Measurements from ENCODE around the gene BRPF1. TPM values are rescaled to one million over a fixed set of nuclear protein-coding genes. Genes with fewer than 3 reads are reported as not detected.
A peak's percentile ranks its signal among the peaks of the same experiment; 100 is the strongest.

BRPF1 gene
- total RNA-seq, 1 donor from 2014 or later = 28.0 TPM

DNA sequence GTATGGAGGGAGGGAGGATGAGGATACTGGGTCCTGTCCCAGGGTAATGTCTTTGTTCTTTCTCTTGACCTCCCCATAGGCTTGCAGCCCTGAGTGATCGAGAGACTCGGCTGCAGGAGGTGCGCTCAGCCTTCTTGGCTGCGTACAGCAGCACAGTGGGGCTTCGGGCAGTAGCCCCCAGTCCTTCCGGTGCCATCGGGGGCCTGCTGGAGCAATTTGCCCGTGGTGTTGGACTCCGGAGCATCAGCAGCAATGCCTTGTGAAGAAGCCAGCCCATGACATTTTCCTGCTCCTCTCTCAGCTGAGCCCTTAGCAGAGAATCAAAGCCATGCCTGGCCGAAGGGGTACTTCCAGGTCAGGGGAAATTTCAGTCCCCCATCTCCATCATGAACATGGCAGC, 29.8 kb upstream of the BRPF1 start:
- H3K27ac Mint-ChIP-seq = no peak overlapping the region
- peaks cover 38% of the 10 kb centered on the region for H3K27me3 Mint-ChIP-seq
- H3K36me3 Mint-ChIP-seq = peaks cover 11% of the 10 kb centered on the region
- no peaks in the 10 kb centered on the region for H3K4me1 Mint-ChIP-seq (ENCODE audit: unreplicated experiment)
- DNase-seq (ENCODE audit: extremely low spot score, unreplicated experiment) = no peak
- H3K4me3 Mint-ChIP-seq = no peak overlapping the region
- H3K9me3 Mint-ChIP-seq = no peaks in the 10 kb centered on the region
- TF ChIP-seq, protein P1, sequence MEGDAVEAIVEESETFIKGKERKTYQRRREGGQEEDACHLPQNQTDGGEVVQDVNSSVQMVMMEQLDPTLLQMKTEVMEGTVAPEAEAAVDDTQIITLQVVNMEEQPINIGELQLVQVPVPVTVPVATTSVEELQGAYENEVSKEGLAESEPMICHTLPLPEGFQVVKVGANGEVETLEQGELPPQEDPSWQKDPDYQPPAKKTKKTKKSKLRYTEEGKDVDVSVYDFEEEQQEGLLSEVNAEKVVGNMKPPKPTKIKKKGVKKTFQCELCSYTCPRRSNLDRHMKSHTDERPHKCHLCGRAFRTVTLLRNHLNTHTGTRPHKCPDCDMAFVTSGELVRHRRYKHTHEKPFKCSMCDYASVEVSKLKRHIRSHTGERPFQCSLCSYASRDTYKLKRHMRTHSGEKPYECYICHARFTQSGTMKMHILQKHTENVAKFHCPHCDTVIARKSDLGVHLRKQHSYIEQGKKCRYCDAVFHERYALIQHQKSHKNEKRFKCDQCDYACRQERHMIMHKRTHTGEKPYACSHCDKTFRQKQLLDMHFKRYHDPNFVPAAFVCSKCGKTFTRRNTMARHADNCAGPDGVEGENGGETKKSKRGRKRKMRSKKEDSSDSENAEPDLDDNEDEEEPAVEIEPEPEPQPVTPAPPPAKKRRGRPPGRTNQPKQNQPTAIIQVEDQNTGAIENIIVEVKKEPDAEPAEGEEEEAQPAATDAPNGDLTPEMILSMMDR (conservative IDR thresholded peaks at IDR 0.05) = no peak

DNA sequence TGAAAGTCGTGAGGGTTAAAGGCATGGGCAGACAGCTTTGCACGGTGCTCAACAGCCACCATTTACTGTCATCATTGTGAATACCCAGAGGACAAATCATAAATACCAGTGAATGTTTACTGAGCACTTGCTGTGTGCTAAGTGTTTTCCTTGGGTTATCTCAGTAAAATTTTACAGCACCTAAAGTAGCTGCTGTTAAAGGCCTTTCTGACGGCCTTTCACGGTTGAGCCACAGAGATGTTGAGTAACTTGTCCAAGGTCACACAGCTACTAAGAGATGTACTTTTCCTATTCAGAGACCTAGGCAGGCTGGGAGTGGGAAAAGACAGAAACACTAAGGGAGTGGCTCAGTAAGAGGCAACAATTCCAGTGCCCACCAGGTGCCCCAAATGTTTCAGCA, 28.3 kb upstream of the BRPF1 start:
- H3K27me3 Mint-ChIP-seq = peaks cover 47% of the 10 kb centered on the region
- no peak for DNase-seq (ENCODE audit: extremely low spot score, unreplicated experiment)

DNA sequence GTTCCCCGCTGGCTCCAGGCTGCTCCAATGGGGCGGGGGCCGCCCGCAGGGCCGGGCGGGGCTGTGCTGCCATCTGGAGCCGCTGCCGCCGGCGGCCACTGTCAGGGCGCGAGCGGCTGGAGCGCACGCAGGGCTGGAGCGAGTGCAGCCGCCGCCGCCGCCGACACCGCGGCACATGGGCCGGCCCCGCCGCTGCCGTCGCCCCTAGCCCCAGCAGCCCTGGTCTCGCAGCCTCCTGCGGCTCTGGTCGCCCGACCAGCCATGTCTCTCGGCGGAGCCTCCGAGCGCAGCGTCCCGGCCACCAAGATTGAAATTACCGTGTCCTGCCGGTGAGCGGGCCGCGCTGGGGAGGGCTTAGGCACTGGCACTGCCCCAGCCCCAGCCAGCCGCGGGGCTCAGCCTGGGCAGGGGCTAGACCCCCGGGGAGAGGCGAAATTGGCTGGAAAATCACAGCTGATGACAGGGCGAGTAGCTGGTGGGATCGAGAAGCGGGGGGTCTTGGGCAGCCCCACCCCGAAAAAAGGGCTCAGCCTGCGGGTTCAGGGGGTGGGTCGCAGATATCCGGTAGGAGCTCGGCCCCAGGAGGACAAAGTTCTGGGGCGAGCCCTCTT, 27.7 kb upstream of the BRPF1 start, which contains the start of gene CPNE9:
TSS of gene CPNE9 (plus strand) at position 98 of the 611 bp plus-strand sequence. CDS start at position 262, 164 bp downstream.
- Mint-ChIP-seq H3K4me1 (ENCODE audit: unreplicated experiment) (no peaks in the 10 kb centered on the region), H3K27ac (no peak within 1 kb of the TSS), H3K36me3 (peaks cover 7% of the 10 kb centered on the region), H3K27me3 (peaks cover 50% of the 10 kb centered on the region), H3K4me3 (peak within 1 kb of the TSS; percentile 79), H3K9me3 (no peaks in the 10 kb centered on the region)
- TF ChIP-seq, protein P1 (conservative IDR thresholded peaks at IDR 0.05) = no peak
- DNase-seq (ENCODE audit: extremely low spot score, unreplicated experiment) = no peak

More for the DNA sequence above, 28.3 kb upstream of the BRPF1 start:
- Mint-ChIP-seq H3K36me3 (peaks cover 7% of the 10 kb centered on the region), H3K27ac (no peak overlapping the region), H3K4me1 (ENCODE audit: unreplicated experiment) (no peaks in the 10 kb centered on the region), H3K9me3 (no peaks in the 10 kb centered on the region), H3K4me3 (peak overlapping the region; percentile 70)
- TF ChIP-seq, protein P1 (conservative IDR thresholded peaks at IDR 0.05) = no peak

DNA sequence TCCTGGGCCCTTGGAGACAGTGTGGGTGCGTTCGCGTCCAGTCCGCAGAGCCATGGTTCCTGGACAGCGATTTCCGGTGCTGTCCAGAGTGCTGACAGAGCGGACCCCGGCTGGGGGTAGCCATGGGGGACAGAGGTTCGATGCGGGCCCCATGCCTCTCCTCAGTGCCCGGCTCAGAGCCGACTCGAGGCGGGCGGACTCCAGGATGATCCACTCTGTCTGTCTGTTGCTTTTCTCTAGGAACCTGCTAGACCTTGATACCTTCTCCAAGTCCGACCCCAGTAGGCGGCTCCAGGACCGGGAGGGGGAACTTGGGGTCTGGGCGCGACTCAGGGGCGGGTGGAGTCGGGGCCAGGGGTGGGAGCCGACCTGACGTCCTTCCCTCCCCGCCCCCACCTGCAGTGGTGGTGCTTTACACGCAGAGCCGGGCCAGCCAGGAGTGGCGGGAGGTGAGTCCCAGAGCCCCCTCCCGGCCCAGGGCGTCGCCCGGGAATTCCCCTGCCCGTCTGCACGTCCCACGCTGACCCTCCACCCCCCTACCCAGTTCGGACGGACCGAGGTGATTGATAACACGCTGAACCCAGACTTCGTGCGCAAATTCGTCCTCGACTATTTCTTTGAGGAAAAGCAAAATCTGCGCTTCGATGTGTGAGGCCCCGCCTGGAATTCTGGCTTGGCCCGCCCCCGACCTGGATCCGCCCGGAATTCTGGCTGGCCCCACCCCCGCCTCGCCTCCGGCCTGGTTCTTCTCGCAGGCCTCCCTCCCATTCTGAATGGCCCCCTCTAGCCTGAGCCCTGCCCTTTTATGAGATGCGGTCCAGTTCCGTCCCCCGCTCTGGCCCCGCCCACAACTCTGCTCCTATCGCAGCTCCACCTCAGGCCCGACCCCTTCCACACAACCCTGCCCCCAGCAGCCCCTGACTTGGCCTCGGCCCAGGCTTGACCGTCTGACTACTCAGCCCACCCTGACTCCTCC, 26.9 kb upstream of the BRPF1 start:
- H3K9me3 Mint-ChIP-seq = no peaks in the 10 kb centered on the region
- no peak overlapping the region for H3K27ac Mint-ChIP-seq
- peaks cover 50% of the 10 kb centered on the region for H3K27me3 Mint-ChIP-seq

DNA sequence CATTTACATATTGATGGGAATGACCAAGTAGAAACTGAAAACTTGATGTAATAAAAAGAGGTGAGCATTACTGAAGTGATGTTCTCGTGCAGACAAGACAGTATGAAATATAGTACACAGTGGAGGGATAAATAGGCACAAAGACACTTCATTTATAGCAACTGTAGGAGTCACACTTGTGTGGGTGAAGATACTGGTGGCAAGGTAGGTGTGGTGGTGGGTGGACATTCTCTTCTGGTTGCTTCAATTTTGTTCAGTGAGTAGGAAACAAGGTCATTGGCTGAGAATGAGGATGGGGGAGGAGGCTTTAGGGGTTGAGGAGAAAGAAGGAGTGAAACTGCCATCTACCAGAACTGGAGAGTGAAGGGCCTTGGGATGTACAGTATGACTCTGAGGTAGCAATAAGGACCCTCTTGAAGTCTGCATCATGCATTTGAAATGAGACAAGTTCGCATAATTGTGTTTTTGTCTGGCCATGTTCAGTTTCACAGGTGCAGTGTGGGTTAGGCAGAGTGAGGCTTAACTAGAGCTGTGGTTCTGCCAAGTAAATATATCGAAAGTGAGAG, 21.3 kb upstream of the BRPF1 start:
- peaks cover 59% of the 10 kb centered on the region for H3K27me3 Mint-ChIP-seq
- DNase-seq (ENCODE audit: extremely low spot score, unreplicated experiment) = no peak
- H3K27ac Mint-ChIP-seq = no peak overlapping the region
- H3K36me3 Mint-ChIP-seq = no peaks in the 10 kb centered on the region
- TF ChIP-seq, protein P1 (conservative IDR thresholded peaks at IDR 0.05) = no peak
- no peaks in the 10 kb centered on the region for H3K9me3 Mint-ChIP-seq
- H3K4me1 Mint-ChIP-seq (ENCODE audit: unreplicated experiment) = no peaks in the 10 kb centered on the region
- H3K4me3 Mint-ChIP-seq = no peak overlapping the region

More for the DNA sequence above, 26.9 kb upstream of the BRPF1 start:
- TF ChIP-seq, protein P1 (conservative IDR thresholded peaks at IDR 0.05) = no peak
- H3K4me3 Mint-ChIP-seq = peak overlapping the region; percentile 79
- peak; percentile 75 for DNase-seq (ENCODE audit: extremely low spot score, unreplicated experiment)
- H3K36me3 Mint-ChIP-seq = peaks cover 6% of the 10 kb centered on the region
- H3K4me1 Mint-ChIP-seq (ENCODE audit: unreplicated experiment) = no peaks in the 10 kb centered on the region

Data from type B pancreatic cell (in vitro differentiated cells).